Mesendoderm (in vitro differentiated cells): ENCODE results near the gene NLGN1.

Source experiments
- DNase-seq: peaks from one replicate; pipeline ENCODE4 v3.0.0; 2013
- H2AK5ac ChIP-seq: 2 replicates; pipeline ENCODE4 v1.6.1; 2013; ENCODE audit warnings: low read length, inconsistent platforms
- H2BK120ac ChIP-seq: 2 replicates; pipeline ENCODE4 v1.6.1; 2013; ENCODE audit warnings: low read depth, mild to moderate bottlenecking, low read length, moderate library complexity, mixed read lengths
- H2BK15ac ChIP-seq: replicated peaks from 2 replicates; pipeline ENCODE4 v1.6.1; 2013; ENCODE audit warnings: low read depth, mild to moderate bottlenecking, moderate library complexity
- H2BK5ac ChIP-seq: 2 replicates; pipeline ENCODE4 v1.6.1; 2013; ENCODE audit warnings: low read length, inconsistent platforms
- H3K18ac ChIP-seq: 2 replicates; pipeline ENCODE4 v1.6.1; 2013; ENCODE audit warnings: mild to moderate bottlenecking, low read length, mixed read lengths
- H3K23ac ChIP-seq: one replicate; pipeline ENCODE4 v1.6.1; 2013; ENCODE audit warnings: low read length
- H3K27ac ChIP-seq: 2 replicates; pipeline ENCODE4 v1.5.1; 2013; ENCODE audit warnings: low read depth, mild to moderate bottlenecking, inconsistent platforms, low read length, moderate library complexity
- H3K27me3 ChIP-seq: 2 replicates; pipeline ENCODE4 v1.6.1; 2013; ENCODE audit warnings: low read length, control low read depth, mild to moderate bottlenecking, inconsistent platforms; ENCODE audit not compliant: insufficient read depth, poor library complexity
- H3K36me3 ChIP-seq: 2 replicates; pipeline ENCODE4 v1.6.1; 2013; ENCODE audit warnings: low read length, inconsistent platforms; ENCODE audit not compliant: control insufficient read depth, insufficient read depth
- H3K4ac ChIP-seq: one replicate; pipeline ENCODE4 v1.6.1; 2013; ENCODE audit warnings: low read depth, mild to moderate bottlenecking, low read length, moderate library complexity
- H3K4me1 ChIP-seq: 2 replicates; pipeline ENCODE4 v1.6.1; 2013; ENCODE audit warnings: low read depth, low read length, inconsistent platforms; ENCODE audit not compliant: control insufficient read depth
- H3K4me2 ChIP-seq: 2 replicates; pipeline ENCODE4 v1.6.1; 2013; ENCODE audit warnings: low read length
- H3K4me3 ChIP-seq: 2 replicates; pipeline ENCODE4 v1.5.1; 2013; ENCODE audit warnings: mild to moderate bottlenecking, low read length
- H3K56ac ChIP-seq: one replicate; pipeline ENCODE4 v1.6.1; 2013; ENCODE audit warnings: low read length
- H3K79me1 ChIP-seq: 2 replicates; pipeline ENCODE4 v1.6.1; 2013; ENCODE audit warnings: low read length, inconsistent platforms
- H3K79me2 ChIP-seq: 2 replicates; pipeline ENCODE4 v1.6.1; 2013; ENCODE audit warnings: mild to moderate bottlenecking, low read length; ENCODE audit not compliant: control insufficient read depth, insufficient read depth
- H3K9ac ChIP-seq: 2 replicates; pipeline ENCODE4 v1.6.1; 2013; ENCODE audit warnings: low read length, inconsistent platforms
- H4K5ac ChIP-seq: one replicate; pipeline ENCODE4 v1.6.1; 2013; ENCODE audit warnings: low read length
- H4K8ac ChIP-seq: one replicate; pipeline ENCODE4 v1.6.1; 2013; ENCODE audit warnings: low read depth, mild to moderate bottlenecking, control low read depth, low read length, moderate library complexity
- WGBS: extraction: QIAGEN DNeasy Blood & Tissue Kit; methylation state at CpG from one replicate; pipeline ENCODE4 v1.1.7; 2013; ENCODE audit warnings: low lambda C conversion rate, missing lambda C conversion rate; ENCODE audit not compliant: insufficient coverage; ENCODE audit errors: extremely low coverage; 5-methylcytosine and 5-hydroxymethylcytosine counted together

NLGN1 gene

GRCh38 chr3:173876476-173876875 lies 478.9 kb downstream of the NLGN1 start:
- Histone ChIP-seq H3K9ac (no peak overlapping the region), H3K27ac (no peak overlapping the region), H3K56ac (no peak overlapping the region), H3K36me3 (no peaks in the 10 kb centered on the region), H3K79me1 (no peaks in the 10 kb centered on the region), H2BK120ac (no peak overlapping the region), H3K23ac (no peak overlapping the region), H3K4me2 (no peak overlapping the region), H3K18ac (no peak overlapping the region), H4K8ac (no peak overlapping the region), H3K4me3 (no peak overlapping the region), H3K27me3 (no peaks in the 10 kb centered on the region), H3K4me1 (no peaks in the 10 kb centered on the region), H4K5ac (no peak overlapping the region), H3K4ac (no peak overlapping the region), H2AK5ac (no peak overlapping the region), H2BK15ac (no peak overlapping the region), H3K79me2 (no peaks in the 10 kb centered on the region), H2BK5ac (no peak overlapping the region)
- DNase-seq, result no peak

DNA sequence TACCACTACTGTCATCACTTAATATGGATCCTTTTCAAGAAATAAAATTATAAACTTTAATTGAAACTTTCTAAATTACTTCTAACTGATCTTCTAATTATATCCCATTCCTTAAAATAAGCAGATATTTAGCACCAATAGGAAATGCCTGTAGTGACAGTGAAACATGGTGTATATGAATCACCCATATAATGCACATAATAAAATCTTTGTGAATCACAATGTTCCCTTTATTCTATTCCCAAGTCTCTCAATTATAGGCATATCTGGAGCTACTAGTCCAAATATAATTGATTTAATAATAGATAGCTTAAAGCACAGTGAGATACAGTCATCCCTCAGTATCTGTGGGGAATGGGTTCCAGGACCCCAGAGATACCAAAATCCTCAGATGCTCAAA lies 490.3 kb downstream of the NLGN1 start:
- H3K36me3 ChIP-seq, result no peaks in the 10 kb centered on the region
- H2AK5ac ChIP-seq, result no peak overlapping the region
- no peak overlapping the region for H3K18ac ChIP-seq
- DNase-seq, result no peak
- H3K27me3 ChIP-seq, result no peaks in the 10 kb centered on the region
- no peak overlapping the region for H3K4me2 ChIP-seq
- no peak overlapping the region for H2BK15ac ChIP-seq
- H4K8ac ChIP-seq, result no peak overlapping the region
- no peak overlapping the region for H3K56ac ChIP-seq
- no peak overlapping the region for H4K5ac ChIP-seq
- no peak overlapping the region for H2BK5ac ChIP-seq
- H2BK120ac ChIP-seq, result no peak overlapping the region
- no peak overlapping the region for H3K4ac ChIP-seq
- no peak overlapping the region for H3K9ac ChIP-seq
- H3K79me1 ChIP-seq, result no peaks in the 10 kb centered on the region
- H3K4me3 ChIP-seq, result no peak overlapping the region
- no peak overlapping the region for H3K27ac ChIP-seq
- no peaks in the 10 kb centered on the region for H3K79me2 ChIP-seq
- no peak overlapping the region for H3K23ac ChIP-seq
- H3K4me1 ChIP-seq, result no peaks in the 10 kb centered on the region

- no peak overlapping the region for H3K27ac ChIP-seq
These were observed 492.1 kb downstream of the NLGN1 start for GRCh38 chr3:173889596-173889995.

GRCh38 chr3:173890091-173890490 lies 492.5 kb downstream of the NLGN1 start:
- H3K9ac ChIP-seq, result no peak overlapping the region
- H4K5ac ChIP-seq, result no peak overlapping the region
- no peak overlapping the region for H3K4me3 ChIP-seq
- H3K27ac ChIP-seq, result no peak overlapping the region
- no peak overlapping the region for H3K23ac ChIP-seq
- H3K27me3 ChIP-seq, result no peaks in the 10 kb centered on the region
- H2BK15ac ChIP-seq, result no peak overlapping the region
- H3K4ac ChIP-seq, result no peak overlapping the region
- no peak overlapping the region for H3K4me2 ChIP-seq
- no CpG with 5 or more reads among the region's 4 CpGs for WGBS
- H2BK120ac ChIP-seq, result no peak overlapping the region
- DNase-seq, result no peak
- H3K56ac ChIP-seq, result no peak overlapping the region
- no peaks in the 10 kb centered on the region for H3K79me1 ChIP-seq
- H3K4me1 ChIP-seq, result no peaks in the 10 kb centered on the region
- no peaks in the 10 kb centered on the region for H3K36me3 ChIP-seq
- no peaks in the 10 kb centered on the region for H3K79me2 ChIP-seq
- H2BK5ac ChIP-seq, result no peak overlapping the region
- no peak overlapping the region for H2AK5ac ChIP-seq
- no peak overlapping the region for H4K8ac ChIP-seq
- no peak overlapping the region for H3K18ac ChIP-seq

More at GRCh38 chr3:173889596-173889995, 492.1 kb downstream of the NLGN1 start:
- Histone ChIP-seq H3K9ac (no peak overlapping the region), H3K18ac (no peak overlapping the region), H4K8ac (no peak overlapping the region), H4K5ac (no peak overlapping the region), H2BK15ac (no peak overlapping the region), H2BK5ac (no peak overlapping the region), H3K79me2 (no peaks in the 10 kb centered on the region), H3K36me3 (no peaks in the 10 kb centered on the region), H3K27me3 (no peaks in the 10 kb centered on the region), H3K56ac (no peak overlapping the region), H3K4me2 (no peak overlapping the region), H3K23ac (no peak overlapping the region), H2AK5ac (no peak overlapping the region), H3K79me1 (no peaks in the 10 kb centered on the region), H2BK120ac (no peak overlapping the region), H3K4ac (no peak overlapping the region), H3K4me3 (no peak overlapping the region), H3K4me1 (no peaks in the 10 kb centered on the region)
- DNase-seq, result no peak
- WGBS, result no CpG with 5 or more reads among the region's 4 CpGs

DNA sequence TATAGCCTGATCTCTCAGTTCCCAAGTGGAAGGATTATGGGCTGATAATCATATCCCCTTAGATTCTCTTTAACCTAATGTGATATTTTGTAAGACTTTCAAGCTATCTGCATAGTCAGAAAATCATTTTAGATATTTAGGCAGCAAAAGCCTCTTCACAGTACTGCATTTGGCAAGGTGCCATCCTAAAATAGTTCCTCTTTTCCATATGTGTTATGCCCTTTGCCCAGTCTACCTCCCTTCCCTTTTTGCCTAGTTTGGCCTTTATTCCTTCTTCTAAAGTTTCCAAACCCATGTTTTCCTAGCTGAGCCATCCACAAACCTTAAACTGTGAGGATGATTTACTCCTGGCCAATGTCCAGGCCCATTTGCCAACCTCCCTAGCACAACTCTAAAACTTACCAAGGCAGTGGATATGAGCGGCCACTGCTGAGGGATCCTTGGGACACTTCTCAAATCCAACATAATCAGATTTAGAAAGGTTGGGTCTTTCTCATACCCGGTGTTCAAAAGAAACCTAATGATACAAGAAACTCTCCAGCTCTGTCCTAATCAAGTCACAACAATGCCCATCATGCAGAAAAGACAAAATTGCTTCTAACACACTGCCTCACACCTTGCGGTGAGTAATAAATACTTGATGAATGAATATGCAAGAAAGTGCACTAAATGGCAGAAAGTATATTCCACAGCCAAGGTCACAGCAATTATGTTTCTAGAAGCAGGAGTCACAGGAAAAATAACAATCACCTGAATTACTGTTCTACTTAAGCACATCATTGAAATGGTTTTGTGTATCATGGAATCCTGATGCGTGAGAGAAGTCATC lies 493.9 kb downstream of the NLGN1 start:
- H3K4me1 ChIP-seq, result no peaks in the 10 kb centered on the region
- no peak overlapping the region for H2BK5ac ChIP-seq
- H3K27ac ChIP-seq, result no peak overlapping the region
- no peaks in the 10 kb centered on the region for H3K79me2 ChIP-seq
- H3K4me2 ChIP-seq, result no peak overlapping the region
- H3K4ac ChIP-seq, result no peak overlapping the region
- no peak for DNase-seq
- H2BK120ac ChIP-seq, result no peak overlapping the region
- no peak overlapping the region for H2BK15ac ChIP-seq
- H2AK5ac ChIP-seq, result no peak overlapping the region
- no peak overlapping the region for H3K18ac ChIP-seq
- H3K56ac ChIP-seq, result no peak overlapping the region
- no CpG with 5 or more reads among the region's 4 CpGs for WGBS
- no peaks in the 10 kb centered on the region for H3K79me1 ChIP-seq
- H3K36me3 ChIP-seq, result no peaks in the 10 kb centered on the region
- no peaks in the 10 kb centered on the region for H3K27me3 ChIP-seq
- no peak overlapping the region for H3K4me3 ChIP-seq
- no peak overlapping the region for H4K5ac ChIP-seq
- H3K9ac ChIP-seq, result no peak overlapping the region
- no peak overlapping the region for H4K8ac ChIP-seq
- no peak overlapping the region for H3K23ac ChIP-seq

- Histone ChIP-seq H2BK5ac (no peak overlapping the region), H2BK15ac (no peak overlapping the region), H2BK120ac (no peak overlapping the region), H3K4me3 (no peak overlapping the region), H3K79me2 (no peaks in the 10 kb centered on the region), H3K79me1 (no peaks in the 10 kb centered on the region), H3K4me2 (no peak overlapping the region), H3K4me1 (no peaks in the 10 kb centered on the region), H4K5ac (no peak overlapping the region), H2AK5ac (no peak overlapping the region), H3K18ac (no peak overlapping the region), H3K36me3 (no peaks in the 10 kb centered on the region), H4K8ac (no peak overlapping the region), H3K9ac (no peak overlapping the region), H3K56ac (no peak overlapping the region), H3K27ac (no peak overlapping the region), H3K23ac (no peak overlapping the region), H3K27me3 (no peaks in the 10 kb centered on the region), H3K4ac (no peak overlapping the region)
- DNase-seq, result no peak
- no CpG with 5 or more reads among the region's 4 CpGs for WGBS
These were observed 495.0 kb downstream of the NLGN1 start for GRCh38 chr3:173892547-173892946.
